ENCODE data around the gene ANKRD11. TPM values are rescaled to one million over a fixed set of nuclear protein-coding genes. Genes with fewer than 3 reads are reported as not detected.
"Not testable (repeated sequence)": the region's sequence is repeated elsewhere in the genome, so short reads cannot be mapped to it uniquely, and the experiment has no call there.

The ANKRD11 gene
- total RNA-seq, 4 donors from 2014 or later = 67.0 to 107 (median 88.9) TPM

GRCh38 chr16:89392881-89393737 is 97.3 kb downstream of the ANKRD11 start:
- ATAC-seq = no peak
- Histone ChIP-seq H3K27ac (peak overlapping the region; percentile 21 to 86 (median 80)), H3K4me1 (peaks cover 9 to 75% (median 17%) of the 10 kb centered on the region in 3 donors)

GRCh38 chr16:89390224-89390583 is 100.2 kb downstream of the ANKRD11 start:
- H3K4me3 ChIP-seq, H3K27me3 ChIP-seq, H3K36me3 ChIP-seq, H3K27ac ChIP-seq, H3K9me3 ChIP-seq, ATAC-seq: not testable (repeated sequence)
- peaks cover 6 to 83% (median 29%) of the 10 kb centered on the region in 3 donors for H3K4me1 ChIP-seq
- 94 to 98% methylated on average over 6 to 14 of the region's 15 CpGs for WGBS, 2 donors (ENCODE audit: low coverage in 1 of 2)

More at GRCh38 chr16:89392881-89393737, 97.3 kb downstream of the ANKRD11 start:
- 52 to 62% methylated on average over 9 to 11 of the region's 17 CpGs for WGBS, 2 donors (ENCODE audit: low coverage in 1 of 2)
- Histone ChIP-seq H3K27me3 (no peaks in the 10 kb centered on the region), H3K9me3 (no peaks in the 10 kb centered on the region), H3K36me3 (no peaks in the 10 kb centered on the region), H3K4me3 (no peak overlapping the region)
- TF ChIP-seq POLR2AphosphoS5 (IDR thresholded peaks at IDR 0.05) (no peak), POLR2A (IDR thresholded peaks at IDR 0.05) (no peak), EP300 (IDR thresholded peaks at IDR 0.05) (no peak), CTCF (IDR thresholded peaks at IDR 0.05) (no peak)

- H3K4me1 ChIP-seq = peaks cover 6 to 80% (median 27%) of the 10 kb centered on the region in 3 donors
- H3K36me3 ChIP-seq, H3K27ac ChIP-seq, H3K27me3 ChIP-seq, H3K4me3 ChIP-seq, H3K9me3 ChIP-seq, ATAC-seq: not testable (repeated sequence)
- WGBS, 2 donors (ENCODE audit: low coverage in 1 of 2) = 84 to 96% methylated on average over 10 to 38 of the region's 44 CpGs
Measured at GRCh38 chr16:89389504-89390223, 100.7 kb downstream of the ANKRD11 start.

GRCh38 chr16:89388536-89388935 is 101.8 kb downstream of the ANKRD11 start:
- no peaks in the 10 kb centered on the region for H3K9me3 ChIP-seq
- 80 to 87% methylated on average over 1 to 8 of the region's 9 CpGs for WGBS, 2 donors (ENCODE audit: low coverage in 1 of 2)
- H3K36me3 ChIP-seq = no peaks in the 10 kb centered on the region
- no peak overlapping the region for H3K27ac ChIP-seq
- H3K4me3 ChIP-seq = no peak overlapping the region
- peaks cover 0 to 79% (median 16%) of the 10 kb centered on the region in 3 donors for H3K4me1 ChIP-seq
- H3K27me3 ChIP-seq = no peaks in the 10 kb centered on the region
- ATAC-seq = no peak
- TF ChIP-seq POLR2AphosphoS5 (IDR thresholded peaks at IDR 0.05) = no peak
- TF ChIP-seq CTCF (IDR thresholded peaks at IDR 0.05) = no peak
- no peak for TF ChIP-seq EP300 (IDR thresholded peaks at IDR 0.05)
- TF ChIP-seq POLR2A (IDR thresholded peaks at IDR 0.05) = no peak

GRCh38 chr16:89386306-89387185 is 103.8 kb downstream of the ANKRD11 start:
- Histone ChIP-seq H3K4me3 (no peak overlapping the region), H3K36me3 (no peaks in the 10 kb centered on the region), H3K4me1 (peaks cover 0 to 81% (median 32%) of the 10 kb centered on the region in 3 donors), H3K9me3 (no peaks in the 10 kb centered on the region), H3K27me3 (no peaks in the 10 kb centered on the region), H3K27ac (peak overlapping the region in 1 of 4 donors; percentile 13)
- no peak for ATAC-seq
- WGBS, 2 donors (ENCODE audit: low coverage in 1 of 2) = 45 to 63% methylated on average over 8 to 9 of the region's 21 CpGs
- TF ChIP-seq EP300 (IDR thresholded peaks at IDR 0.05) (no peak), POLR2A (IDR thresholded peaks at IDR 0.05) (no peak), CTCF (IDR thresholded peaks at IDR 0.05) (no peak), POLR2AphosphoS5 (IDR thresholded peaks at IDR 0.05) (no peak)
